Coronary artery (tissue), 2 donors: ENCODE data around the gene PPP1CA.

ENCODE experiments used
- DNase-seq: peaks from one replicate; pipeline ENCODE4 v3.0.0-alpha.2; 2017; ENCODE audit warnings: low spot score
- H3K27ac ChIP-seq, 2 donors: fragments of 200-600 bp; sonication (generic); one replicate each; pipeline ENCODE4 v1.5.1; 2016 to 2019
- H3K4me3 ChIP-seq: fragments of 200-600 bp; sonication (generic); 2 replicates; pipeline ENCODE4 v1.5.1; 2016; ENCODE audit warnings: mild to moderate bottlenecking, moderate library complexity
- TF ChIP-seq, protein P1 (sequence below): fragments of 200-600 bp; sonication (generic); IDR thresholded peaks from one replicate; pipeline ENCODE4 v1.5.1; 2019; ENCODE audit warnings: antibody characterized with exemption

PPP1CA gene

DNA sequence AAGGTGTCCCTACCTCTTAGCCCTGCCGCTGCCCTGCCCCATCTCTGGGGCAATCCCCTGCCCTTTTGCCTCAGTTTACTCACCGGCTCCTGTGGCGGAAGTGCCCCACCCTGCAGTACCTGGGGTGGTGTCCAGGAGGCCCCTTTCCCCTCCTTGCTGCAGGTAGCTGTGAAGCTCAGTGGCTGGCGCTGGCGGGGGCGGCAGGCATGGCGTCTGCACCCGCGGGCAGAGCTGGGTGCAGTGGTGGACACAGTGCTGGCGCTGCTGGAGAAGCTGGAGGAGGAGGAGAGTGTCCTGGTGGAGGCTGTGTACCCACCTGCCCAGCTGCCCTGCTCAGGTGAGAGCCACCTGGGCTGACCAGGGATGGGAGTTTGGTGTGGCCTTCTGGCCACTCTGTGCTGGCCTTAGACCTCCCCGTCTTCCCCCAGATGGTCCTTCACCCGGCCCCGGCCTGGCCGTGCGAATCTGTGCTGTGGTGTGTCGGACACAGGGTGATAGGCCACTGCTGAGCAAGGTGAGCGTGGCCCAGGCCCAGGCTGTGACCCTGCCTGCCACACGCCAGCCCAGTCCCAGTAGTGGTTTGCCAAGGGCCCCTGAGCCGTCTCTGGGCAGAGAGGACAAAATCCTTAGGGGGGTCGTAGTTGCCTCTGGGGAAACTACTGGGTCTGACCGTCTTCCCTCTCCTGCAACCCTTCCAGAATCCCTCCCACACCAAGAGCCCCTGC lies 17.8 kb upstream of the PPP1CA start:
- Histone ChIP-seq H3K4me3 (no peak overlapping the region), H3K27ac (peak overlapping the region; percentile 82 to 97)
- TF ChIP-seq, protein P1, sequence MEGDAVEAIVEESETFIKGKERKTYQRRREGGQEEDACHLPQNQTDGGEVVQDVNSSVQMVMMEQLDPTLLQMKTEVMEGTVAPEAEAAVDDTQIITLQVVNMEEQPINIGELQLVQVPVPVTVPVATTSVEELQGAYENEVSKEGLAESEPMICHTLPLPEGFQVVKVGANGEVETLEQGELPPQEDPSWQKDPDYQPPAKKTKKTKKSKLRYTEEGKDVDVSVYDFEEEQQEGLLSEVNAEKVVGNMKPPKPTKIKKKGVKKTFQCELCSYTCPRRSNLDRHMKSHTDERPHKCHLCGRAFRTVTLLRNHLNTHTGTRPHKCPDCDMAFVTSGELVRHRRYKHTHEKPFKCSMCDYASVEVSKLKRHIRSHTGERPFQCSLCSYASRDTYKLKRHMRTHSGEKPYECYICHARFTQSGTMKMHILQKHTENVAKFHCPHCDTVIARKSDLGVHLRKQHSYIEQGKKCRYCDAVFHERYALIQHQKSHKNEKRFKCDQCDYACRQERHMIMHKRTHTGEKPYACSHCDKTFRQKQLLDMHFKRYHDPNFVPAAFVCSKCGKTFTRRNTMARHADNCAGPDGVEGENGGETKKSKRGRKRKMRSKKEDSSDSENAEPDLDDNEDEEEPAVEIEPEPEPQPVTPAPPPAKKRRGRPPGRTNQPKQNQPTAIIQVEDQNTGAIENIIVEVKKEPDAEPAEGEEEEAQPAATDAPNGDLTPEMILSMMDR: no peak
- DNase-seq: no peak

DNA sequence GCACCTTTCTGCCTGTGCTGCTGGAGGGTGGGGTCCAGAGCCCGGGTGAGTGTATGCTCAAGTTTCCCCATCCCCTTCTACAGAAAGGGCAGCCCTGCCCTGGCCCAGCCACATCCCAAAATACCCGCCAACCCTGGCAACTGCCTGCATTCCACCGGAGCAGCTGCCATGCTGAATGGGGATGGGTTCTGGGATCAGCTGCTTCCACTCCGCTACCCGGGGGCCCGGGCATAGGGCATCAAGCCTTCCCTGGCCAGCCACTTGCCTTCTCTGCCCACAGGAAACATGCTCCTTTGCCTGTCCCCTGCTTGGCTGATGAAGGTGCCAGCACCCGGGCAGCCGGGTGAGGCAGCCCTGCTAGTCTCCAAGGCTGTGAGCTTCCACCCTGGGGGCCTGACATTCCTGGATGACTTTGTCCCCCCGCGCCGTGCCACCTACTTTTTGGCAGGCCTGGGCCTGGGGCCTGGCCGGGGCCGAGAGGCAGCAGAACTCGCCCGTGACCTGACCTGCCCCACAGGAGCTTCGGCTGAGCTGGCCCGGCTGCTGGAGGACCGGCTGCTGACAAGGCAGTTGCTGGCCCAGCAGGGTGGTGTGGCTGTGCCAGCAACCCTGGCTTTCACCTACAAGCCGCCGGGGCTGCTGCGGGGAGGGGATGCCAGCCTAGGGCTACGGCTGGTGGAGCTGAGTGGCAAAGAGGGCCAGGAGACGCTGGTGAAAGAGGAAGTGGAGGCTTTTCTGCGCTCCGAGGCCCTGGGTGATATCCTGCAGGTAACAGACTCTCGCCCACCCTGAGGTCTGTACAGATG lies 17.0 kb upstream of the PPP1CA start:
- Histone ChIP-seq H3K4me3 (peak overlapping the region; percentile 31), H3K27ac (peak overlapping the region; percentile 70 to 83)
- DNase-seq: no peak
- TF ChIP-seq, protein P1: no peak

DNA sequence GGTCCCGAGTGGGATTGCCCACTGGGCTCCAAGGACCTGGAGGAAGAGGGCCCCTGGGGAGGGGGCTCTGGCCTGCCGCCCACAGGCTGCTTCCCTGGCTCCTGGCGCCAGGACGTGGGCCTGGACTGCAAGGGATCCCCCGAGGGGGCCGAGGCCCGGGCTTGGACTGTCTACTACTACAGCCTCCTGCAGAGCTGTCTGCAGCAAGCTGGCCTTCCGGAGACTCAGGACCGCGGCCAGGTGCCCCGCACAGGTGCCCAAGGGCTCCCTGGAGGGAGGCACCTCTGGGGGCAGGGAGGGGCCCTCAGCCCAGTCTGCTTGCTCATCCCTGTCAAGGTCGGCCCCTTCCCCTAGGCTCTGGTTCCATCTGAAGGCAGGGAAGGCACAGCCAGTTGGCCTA lies 15.8 kb upstream of the PPP1CA start:
- TF ChIP-seq, protein P1: no peak
- DNase-seq: no peak
- no peak overlapping the region for H3K4me3 ChIP-seq
- H3K27ac ChIP-seq: peak overlapping the region; percentile 83 to 85

DNA sequence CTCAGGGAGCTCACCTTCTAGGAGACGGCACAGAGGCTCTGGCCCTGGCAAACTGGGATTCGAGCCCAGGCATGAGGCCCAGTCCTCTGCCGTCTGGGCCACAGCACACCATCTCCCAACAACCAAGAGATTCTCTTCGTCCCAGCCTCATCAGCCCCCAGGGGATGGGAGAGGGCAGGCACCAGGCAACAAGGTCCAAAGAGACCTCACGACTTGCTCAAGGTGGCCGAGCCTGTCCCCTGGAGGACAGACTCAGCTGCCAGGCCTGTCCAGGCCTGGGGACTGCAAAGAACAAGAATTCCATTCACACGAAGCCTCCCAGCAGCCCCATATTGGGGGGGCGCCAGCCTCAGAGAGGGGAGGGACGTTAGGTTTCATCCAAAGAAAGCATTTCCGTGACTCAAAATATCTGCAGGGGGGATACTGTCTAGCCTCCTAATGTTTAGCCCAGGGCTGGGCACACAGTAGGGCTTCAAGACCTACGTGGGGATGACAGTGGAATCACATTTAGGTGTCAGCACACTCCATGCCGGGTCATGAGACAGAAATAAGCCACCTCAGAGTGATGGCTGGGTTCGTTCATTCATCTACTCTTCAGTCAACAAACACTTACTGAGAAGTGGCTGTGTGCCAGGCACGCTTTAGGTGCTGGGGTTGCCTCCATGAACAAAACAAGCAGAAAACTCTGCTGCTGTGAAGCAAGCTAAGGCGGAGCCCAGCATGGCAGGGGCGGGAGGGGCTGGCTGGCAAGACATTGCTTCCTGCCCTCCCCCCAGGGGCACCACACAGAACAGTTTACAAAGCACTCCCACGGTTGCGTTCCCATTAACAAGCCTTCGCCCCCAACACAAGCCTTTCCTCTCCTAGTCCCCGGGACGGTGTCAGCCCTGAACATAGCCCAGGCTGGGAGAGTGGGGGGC lies 15.0 kb upstream of the PPP1CA start:
- Histone ChIP-seq H3K27ac (peak overlapping the region; percentile 83 to 85), H3K4me3 (peak overlapping the region; percentile 60)
- TF ChIP-seq, protein P1: no peak
- no peak for DNase-seq

DNA sequence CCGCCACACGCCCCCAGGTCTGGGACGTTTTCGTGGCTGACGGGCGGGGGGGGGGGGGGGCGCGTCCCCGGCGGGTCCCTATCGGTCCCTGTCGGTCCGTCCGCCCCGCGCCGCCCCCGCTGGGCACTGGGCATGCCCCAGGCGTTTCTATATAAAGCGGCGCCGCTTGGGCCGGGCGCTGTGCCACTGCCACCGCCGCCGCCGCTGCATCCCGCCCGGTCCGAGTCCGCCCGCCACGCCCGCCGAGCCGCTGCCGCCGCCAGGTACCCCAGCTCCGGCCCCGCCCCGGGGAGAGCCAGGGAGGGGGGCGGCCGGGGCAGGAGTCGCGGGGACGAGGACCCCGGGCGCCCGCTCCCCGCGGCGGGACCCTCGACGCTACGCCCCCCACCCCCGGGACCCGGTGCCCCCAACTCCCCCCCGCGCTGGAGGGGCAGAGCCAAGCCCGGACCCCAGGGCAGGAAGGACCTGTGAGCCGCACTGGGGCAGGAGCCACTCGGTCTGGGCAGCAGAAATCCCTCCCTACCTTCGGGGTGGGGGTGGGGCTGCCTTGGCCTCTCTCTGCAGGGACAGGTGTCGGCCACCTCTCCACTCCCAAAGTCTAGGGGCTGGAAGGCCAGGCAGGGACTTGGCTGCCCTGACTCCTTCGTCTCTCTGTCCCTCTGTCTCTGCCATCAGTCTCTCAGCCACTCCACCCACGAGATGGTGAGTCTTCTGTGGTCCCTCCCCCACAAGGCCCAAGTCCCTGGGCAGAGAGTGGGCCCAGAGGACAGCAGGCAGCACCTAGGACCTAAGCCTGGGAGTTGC lies 14.0 kb upstream of the PPP1CA start, which contains the start of gene CARNS1:
Gene CARNS1 (plus strand): TSS at position 178 of the 804 bp plus-strand sequence. CDS start 522 bp downstream, at position 700.
- peak within 1 kb of the TSS; percentile 83 to 85 for H3K27ac ChIP-seq
- DNase-seq: no peak
- TF ChIP-seq, protein P1: no peak
- peak within 1 kb of the TSS; percentile 60 for H3K4me3 ChIP-seq

DNA sequence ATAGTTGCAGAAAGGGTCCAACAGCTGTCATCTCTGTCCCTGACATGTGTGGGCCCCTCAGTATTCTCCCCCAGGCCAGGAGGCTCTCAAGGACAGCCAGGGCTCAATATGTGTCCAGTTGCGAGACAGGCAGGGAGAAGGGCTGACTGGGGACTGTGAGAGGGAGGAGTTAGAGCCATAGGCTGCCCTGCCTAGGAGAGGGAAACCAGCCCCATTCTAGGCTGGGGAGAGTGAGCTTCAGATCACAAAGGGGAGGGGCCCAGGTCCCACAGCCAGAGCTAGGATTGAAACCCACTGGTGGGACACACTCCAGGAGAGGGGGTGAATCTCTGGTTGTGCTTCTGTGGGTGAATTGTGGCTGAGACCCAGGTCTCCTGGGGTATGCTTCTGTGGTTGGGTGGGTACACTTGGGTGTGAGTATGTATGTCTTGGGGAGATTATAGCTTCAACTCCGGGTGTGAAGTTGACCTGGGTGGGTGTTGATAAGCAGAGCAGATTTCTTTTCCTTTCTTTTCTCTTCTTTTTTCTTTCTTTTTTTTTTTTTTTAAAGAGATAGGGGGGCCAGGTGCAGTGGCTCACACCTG lies 11.7 kb upstream of the PPP1CA start:
- DNase-seq: no peak
- TF ChIP-seq, protein P1: no peak
- no peak overlapping the region for H3K4me3 ChIP-seq
- H3K27ac ChIP-seq: no peak overlapping the region
